ENCODE data around the gene DUSP5.

The DUSP5 gene

GRCh38 chr10:110548002-110548401, 50.3 kb downstream of the DUSP5 start:
- DNase-seq, result no peak

DNA sequence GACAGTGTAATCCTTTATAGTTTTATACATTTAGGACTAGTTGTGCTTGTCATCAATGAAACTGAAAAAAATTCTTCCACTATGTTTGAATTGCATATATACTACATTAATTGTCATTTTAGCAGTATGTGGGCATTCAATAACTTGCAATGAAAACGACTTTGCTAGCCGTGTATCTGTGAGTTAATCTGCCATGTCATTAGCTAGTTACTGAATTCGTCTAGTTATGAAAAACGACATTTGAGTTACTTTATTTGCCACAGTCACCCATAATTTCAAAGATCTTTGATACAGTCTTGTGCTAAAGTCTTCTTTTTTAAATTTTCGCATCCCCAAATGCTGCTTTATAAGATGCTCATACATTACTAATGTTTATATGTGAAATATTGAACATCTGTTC, 51.5 kb downstream of the DUSP5 start:
- DNase-seq, result no peak

DNA sequence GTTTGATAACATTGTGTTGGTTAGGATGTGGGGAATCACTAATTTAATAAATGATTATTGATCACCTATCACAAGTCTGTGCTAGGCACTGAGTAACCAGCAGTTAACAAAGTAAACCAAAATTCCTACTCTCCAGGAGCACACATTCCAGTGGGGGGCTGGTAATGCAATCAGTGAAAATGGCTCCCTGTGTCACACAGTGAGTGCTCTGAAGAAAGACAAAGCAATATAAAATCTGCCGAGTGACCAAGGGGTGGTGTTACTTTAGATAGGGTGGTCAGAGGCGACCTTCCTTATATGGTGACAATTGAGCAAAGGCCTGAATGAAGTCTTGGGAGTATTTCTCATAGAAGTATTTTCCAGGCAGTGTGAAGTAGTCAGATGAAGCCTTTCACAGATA, 56.2 kb downstream of the DUSP5 start:
- no peak for DNase-seq

GRCh38 chr10:110556296-110556695, 58.6 kb downstream of the DUSP5 start:
- DNase-seq, result no peak

DNA sequence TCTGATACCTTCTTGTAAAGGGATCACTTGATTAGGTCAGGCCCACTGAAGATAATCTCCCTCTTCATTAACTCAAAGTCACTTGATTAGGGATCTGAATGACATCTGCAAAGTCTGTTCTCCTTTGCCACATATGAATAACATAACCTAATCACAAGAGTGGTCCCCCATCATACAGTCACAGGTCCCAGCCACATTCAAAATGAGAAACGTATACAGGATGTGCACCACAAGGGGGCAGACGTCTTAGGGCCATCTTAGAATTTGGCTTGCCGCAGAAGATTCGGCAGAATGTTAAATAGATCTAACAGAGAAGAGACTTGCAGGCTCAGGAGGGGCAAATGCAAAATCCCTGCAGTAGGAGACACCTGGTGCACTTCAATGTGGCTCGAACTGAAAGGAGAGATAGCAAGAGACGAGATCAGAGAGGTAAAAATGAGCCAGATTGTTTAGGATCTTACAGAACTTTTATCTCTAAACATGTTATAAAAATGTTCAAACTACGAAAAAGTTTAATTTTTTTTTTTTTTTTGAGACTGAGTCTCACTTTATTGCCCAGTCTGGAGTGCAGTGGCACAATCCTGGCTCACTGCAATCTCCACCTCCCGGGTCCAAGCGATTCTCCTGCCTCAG, 59.4 kb downstream of the DUSP5 start:
- DNase-seq, result peak; percentile 82

DNA sequence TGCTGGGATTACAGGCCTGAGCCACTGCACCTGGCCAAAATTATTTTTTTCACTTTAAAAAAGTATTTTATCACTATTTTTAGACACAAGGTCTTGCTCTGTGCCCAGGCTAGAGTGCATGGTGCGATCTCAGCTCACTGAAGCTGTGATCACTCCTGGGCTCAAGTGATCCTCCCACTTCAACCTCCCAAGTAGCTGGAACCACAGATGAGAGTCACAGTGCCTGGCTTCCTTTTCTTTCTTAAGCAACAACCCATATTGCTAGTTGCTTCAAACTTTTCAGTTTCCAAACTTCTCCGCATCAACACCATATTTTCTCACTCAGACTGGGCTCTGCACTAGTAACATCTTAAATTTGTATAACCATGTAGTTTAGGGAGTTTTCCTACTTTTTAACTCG, 60.3 kb downstream of the DUSP5 start:
- DNase-seq, result no peak

- no peak for DNase-seq
Measured at GRCh38 chr10:110560012-110560411, 62.3 kb downstream of the DUSP5 start.

All from stimulated activated CD4-positive, alpha-beta T cell treated with anti-CD3 and anti-CD28 coated beads, Interleukin-15, amount 100 ng/mL, for 24 hours (primary cell).